Liver (tissue), 3 donors: Measurements from ENCODE around the gene ZPBP2.

Source experiments
- EGR1 ChIP-seq, 2 donors: IDR thresholded peaks; 2 replicates each; pipeline ENCODE4 v1.6.1; 2016 to 2018; ENCODE audit warnings: antibody characterized with exemption in 2 of 2, low read depth in 2 of 2
- HNF4A ChIP-seq, 2 donors: conservative IDR thresholded peaks; 2 replicates each; pipeline ENCODE4 v1.6.1; 2016; ENCODE audit warnings: antibody characterized with exemption in 2 of 2, mild to moderate bottlenecking in 2 of 2
- RAD21 ChIP-seq, 2 donors: IDR thresholded peaks; 2 replicates each; pipeline ENCODE4 v1.6.1; 2016; ENCODE audit warnings: antibody characterized with exemption in 2 of 2, mild to moderate bottlenecking in 2 of 2
- TAF1 ChIP-seq: conservative IDR thresholded peaks from 2 replicates; pipeline ENCODE4 v1.6.1; 2016; ENCODE audit warnings: antibody characterized with exemption, mild to moderate bottlenecking
- YY1 ChIP-seq: IDR thresholded peaks from 2 replicates; pipeline ENCODE4 v1.6.1; 2016; ENCODE audit warnings: antibody characterized with exemption, mild to moderate bottlenecking
- TF ChIP-seq, protein P1 (sequence below): fragments of 150-350 bp; IDR thresholded peaks from 2 replicates; pipeline ENCODE4 v1.5.1; 2017; ENCODE audit warnings: improper control_type of control experiment, low read depth, low read length; ENCODE audit not compliant: missing input control
- TF ChIP-seq, protein P2 (sequence below): IDR thresholded peaks from 2 replicates; pipeline ENCODE4 v1.6.1; 2016; ENCODE audit warnings: antibody characterized with exemption
- donor health status: healthy.
- donor health status: healthy.

DNA sequence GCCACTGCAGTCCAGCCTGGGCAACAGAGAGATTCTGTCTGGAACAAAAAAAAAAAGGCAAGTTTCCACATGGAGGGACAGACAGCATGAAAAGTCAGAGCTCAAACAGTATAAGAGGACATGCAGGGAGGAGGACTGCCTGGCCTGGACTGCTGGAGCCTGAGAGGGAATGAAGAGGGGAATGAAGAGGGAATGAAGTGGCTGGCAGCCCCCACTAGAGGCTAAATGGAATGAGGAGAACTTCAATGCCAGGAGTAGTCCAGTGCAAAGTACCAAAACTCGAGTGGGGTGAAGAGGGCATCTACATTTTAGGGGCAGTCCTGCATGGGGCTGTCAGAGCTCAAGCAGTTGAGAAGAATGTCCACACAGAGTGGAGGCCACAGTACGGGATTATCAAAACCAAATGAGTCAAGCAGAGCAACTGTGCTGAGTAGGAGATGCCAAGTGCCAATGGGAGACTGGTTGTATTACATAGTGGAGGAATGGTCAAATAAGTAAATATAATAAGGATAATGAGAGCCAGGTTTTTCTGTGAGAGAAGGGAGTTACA, 26.8 kb upstream of the ZPBP2 start:
- TF ChIP-seq, protein P1, sequence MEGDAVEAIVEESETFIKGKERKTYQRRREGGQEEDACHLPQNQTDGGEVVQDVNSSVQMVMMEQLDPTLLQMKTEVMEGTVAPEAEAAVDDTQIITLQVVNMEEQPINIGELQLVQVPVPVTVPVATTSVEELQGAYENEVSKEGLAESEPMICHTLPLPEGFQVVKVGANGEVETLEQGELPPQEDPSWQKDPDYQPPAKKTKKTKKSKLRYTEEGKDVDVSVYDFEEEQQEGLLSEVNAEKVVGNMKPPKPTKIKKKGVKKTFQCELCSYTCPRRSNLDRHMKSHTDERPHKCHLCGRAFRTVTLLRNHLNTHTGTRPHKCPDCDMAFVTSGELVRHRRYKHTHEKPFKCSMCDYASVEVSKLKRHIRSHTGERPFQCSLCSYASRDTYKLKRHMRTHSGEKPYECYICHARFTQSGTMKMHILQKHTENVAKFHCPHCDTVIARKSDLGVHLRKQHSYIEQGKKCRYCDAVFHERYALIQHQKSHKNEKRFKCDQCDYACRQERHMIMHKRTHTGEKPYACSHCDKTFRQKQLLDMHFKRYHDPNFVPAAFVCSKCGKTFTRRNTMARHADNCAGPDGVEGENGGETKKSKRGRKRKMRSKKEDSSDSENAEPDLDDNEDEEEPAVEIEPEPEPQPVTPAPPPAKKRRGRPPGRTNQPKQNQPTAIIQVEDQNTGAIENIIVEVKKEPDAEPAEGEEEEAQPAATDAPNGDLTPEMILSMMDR, result no peak
- TF ChIP-seq, protein P2, sequence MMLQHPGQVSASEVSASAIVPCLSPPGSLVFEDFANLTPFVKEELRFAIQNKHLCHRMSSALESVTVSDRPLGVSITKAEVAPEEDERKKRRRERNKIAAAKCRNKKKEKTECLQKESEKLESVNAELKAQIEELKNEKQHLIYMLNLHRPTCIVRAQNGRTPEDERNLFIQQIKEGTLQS, result no peak
- TF ChIP-seq RAD21 (IDR thresholded peaks at IDR 0.05) (no peak), TAF1 (no peak), EGR1 (IDR thresholded peaks at IDR 0.05; ENCODE audit: low read depth in 2 of 2) (no peak), YY1 (no peak), HNF4A (conservative IDR thresholded peaks at IDR 0.05) (no peak)
